Thoracic aorta (tissue), 2 donors: Measurements from ENCODE around the gene CLTCL1. TPM values are rescaled to one million over a fixed set of nuclear protein-coding genes. Genes with fewer than 3 reads are reported as not detected.

ENCODE experiments used
- ATAC-seq: fragments of 150-250 bp; one replicate; pipeline ENCODE4 v1.8.0; 2017; ENCODE audit warnings: low read depth; ENCODE audit not compliant: insufficient number of reproducible peaks, low FRiP score
- DNase-seq: peaks from one replicate; pipeline ENCODE4 v3.0.0-alpha.2; 2020; ENCODE audit warnings: low spot score
- H3K27ac ChIP-seq, 2 donors: fragments of 200-600 bp; sonication (generic); 1 replicate in 1 of 2; 2 replicates in 1 of 2; pipeline ENCODE4 v1.5.1; 2016; ENCODE audit warnings: mild to moderate bottlenecking in 2 of 2, moderate library complexity in 2 of 2
- H3K27me3 ChIP-seq: fragments of 200-600 bp; sonication (generic); replicated peaks from 2 replicates; pipeline ENCODE4 v1.6.0; 2016; ENCODE audit warnings: mild to moderate bottlenecking; ENCODE audit not compliant: insufficient read depth
- H3K36me3 ChIP-seq: fragments of 200-600 bp; sonication (generic); one replicate; pipeline ENCODE4 v1.5.1; 2016
- H3K4me1 ChIP-seq, 2 donors: fragments of 200-600 bp; sonication (generic); 1 replicate in 1 of 2; 2 replicates in 1 of 2; pipeline versions ENCODE4 v1.5.1 to v1.6.0; 2016; ENCODE audit warnings: low read depth in 2 of 2, mild to moderate bottlenecking in 1 of 2; ENCODE audit not compliant: control insufficient read depth in 1 of 2
- H3K4me3 ChIP-seq: fragments of 200-600 bp; sonication (generic); 2 replicates; pipeline ENCODE4 v1.5.1; 2016; ENCODE audit warnings: mild to moderate bottlenecking
- H3K9me3 ChIP-seq: fragments of 200-600 bp; sonication (generic); 2 replicates; pipeline ENCODE4 v1.5.1; 2016
- total RNA-seq, 2 donors: library from RNA; depleted of rRNA; stranded (reverse); fragments of >200 nt; gene quantifications; one replicate each; pipeline versions ENCODE4 v1.1.0 to v1.2.3, GENCODE V29; 2016
- TF ChIP-seq, protein P1 (sequence below): fragments of 200-600 bp; sonication (generic); IDR thresholded peaks from one replicate; pipeline ENCODE4 v1.5.1; 2019; ENCODE audit warnings: antibody characterized with exemption

Gene CLTCL1
- total RNA-seq, 2 donors from 2014 or later: 5.3 to 6.1 TPM

DNA sequence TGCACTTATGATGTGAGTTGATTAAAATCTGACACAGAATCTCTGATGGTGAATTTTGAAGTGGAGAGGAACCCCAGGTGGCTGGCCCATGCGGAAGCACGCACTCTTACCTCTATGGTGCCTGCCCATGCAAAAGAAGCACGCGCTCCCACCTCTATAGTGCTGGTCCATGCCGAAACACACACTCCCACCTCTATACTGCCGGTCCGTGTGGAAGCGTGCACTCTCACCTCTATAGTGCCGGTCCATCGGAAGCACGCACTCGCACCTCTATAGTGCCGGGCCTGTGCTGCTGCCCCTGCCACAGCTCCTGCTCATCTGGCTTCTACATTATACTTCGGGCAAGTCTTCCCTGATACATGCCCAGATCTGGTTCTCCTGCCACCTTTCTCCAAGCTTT lies 76.2 kb downstream of the CLTCL1 start:
- no peak for ATAC-seq
- peaks cover 0 to 5% of the 10 kb centered on the region in 2 donors for H3K4me1 ChIP-seq
- TF ChIP-seq, protein P1, sequence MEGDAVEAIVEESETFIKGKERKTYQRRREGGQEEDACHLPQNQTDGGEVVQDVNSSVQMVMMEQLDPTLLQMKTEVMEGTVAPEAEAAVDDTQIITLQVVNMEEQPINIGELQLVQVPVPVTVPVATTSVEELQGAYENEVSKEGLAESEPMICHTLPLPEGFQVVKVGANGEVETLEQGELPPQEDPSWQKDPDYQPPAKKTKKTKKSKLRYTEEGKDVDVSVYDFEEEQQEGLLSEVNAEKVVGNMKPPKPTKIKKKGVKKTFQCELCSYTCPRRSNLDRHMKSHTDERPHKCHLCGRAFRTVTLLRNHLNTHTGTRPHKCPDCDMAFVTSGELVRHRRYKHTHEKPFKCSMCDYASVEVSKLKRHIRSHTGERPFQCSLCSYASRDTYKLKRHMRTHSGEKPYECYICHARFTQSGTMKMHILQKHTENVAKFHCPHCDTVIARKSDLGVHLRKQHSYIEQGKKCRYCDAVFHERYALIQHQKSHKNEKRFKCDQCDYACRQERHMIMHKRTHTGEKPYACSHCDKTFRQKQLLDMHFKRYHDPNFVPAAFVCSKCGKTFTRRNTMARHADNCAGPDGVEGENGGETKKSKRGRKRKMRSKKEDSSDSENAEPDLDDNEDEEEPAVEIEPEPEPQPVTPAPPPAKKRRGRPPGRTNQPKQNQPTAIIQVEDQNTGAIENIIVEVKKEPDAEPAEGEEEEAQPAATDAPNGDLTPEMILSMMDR: no peak
- peaks cover 6% of the 10 kb centered on the region for H3K36me3 ChIP-seq
- H3K4me3 ChIP-seq: no peak overlapping the region
- no peak for DNase-seq
- no peaks in the 10 kb centered on the region for H3K27me3 ChIP-seq
- no peaks in the 10 kb centered on the region for H3K9me3 ChIP-seq
- H3K27ac ChIP-seq: no peak overlapping the region

DNA sequence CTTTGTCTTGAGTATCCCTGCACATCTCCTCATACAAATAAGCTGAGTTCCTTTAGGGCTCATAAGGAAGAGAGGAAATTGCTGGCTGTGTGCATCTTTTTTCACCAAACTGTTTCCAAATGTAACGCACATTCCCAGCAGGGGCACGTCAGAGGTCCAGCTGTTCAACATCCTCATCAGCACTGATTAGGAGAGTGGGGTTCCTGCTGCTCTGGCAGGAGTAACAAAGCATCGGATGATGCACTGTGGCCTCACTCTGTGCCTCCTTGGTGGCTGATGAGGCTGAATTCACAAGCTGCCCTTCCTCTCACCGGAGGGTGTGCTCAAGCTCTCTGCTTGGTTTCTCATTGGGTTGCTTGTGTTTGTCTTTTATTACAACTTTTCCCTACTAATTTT lies 77.4 kb downstream of the CLTCL1 start:
- Histone ChIP-seq H3K9me3 (no peaks in the 10 kb centered on the region), H3K4me1 (peaks cover 0 to 5% of the 10 kb centered on the region in 2 donors), H3K27ac (no peak overlapping the region), H3K4me3 (no peak overlapping the region), H3K27me3 (no peaks in the 10 kb centered on the region), H3K36me3 (peaks cover 13% of the 10 kb centered on the region)
- TF ChIP-seq, protein P1: no peak
- ATAC-seq (no peak), DNase-seq (no peak)

DNA sequence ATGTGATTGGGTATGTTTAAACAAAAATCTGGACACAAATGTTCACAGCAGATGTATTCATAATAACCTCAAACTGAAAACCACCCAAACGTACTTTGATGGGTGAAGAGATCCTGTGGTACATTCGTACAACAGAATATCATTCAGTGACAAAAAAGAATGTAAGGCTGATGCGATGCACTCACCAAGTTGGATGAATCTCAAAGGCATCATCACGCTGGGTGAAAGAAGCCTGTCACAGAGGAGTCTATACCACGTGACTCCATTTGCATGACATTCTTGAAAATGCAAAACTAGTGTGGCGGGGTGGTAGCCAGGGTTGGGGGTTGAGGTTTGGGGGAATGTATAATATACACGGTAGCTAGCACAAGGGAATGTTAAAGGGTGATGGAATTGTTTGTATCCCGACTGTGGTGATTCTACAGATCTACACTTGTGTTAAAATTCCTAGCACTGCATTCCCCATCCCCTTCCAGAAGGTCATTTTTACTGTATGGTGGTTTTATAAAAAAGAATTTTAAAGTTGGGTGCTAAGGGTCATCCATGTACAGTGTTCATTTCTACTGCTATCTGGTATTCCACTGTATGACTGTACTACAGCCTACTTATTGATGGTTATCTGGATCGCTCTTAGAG lies 78.0 kb downstream of the CLTCL1 start:
- ATAC-seq (no peak), DNase-seq (no peak)
- H3K9me3 ChIP-seq: no peaks in the 10 kb centered on the region
- H3K27me3 ChIP-seq: no peaks in the 10 kb centered on the region
- peaks cover 0 to 2% of the 10 kb centered on the region in 2 donors for H3K4me1 ChIP-seq
- H3K4me3 ChIP-seq: no peak overlapping the region
- H3K36me3 ChIP-seq: peaks cover 13% of the 10 kb centered on the region
- TF ChIP-seq, protein P1: no peak
- H3K27ac ChIP-seq: no peak overlapping the region

DNA sequence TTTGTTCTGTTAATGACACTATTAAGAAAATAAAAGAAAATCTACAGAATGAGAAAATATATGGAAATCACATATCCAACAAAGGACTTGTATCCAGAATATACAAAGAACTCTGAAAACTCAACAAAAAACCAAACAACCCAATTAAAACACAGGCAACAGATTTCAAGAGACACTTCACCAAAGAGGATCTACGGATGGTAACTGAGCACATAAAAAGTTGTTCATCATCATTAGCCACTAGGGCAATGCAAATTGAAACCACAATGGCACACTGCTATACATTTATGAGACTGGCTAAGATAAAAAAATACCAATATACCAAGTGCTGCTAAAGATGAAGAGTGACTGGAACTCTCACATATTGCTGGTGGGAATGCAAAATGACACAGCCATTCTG lies 78.5 kb downstream of the CLTCL1 start:
- DNase-seq (no peak), ATAC-seq (no peak)
- H3K4me3 ChIP-seq: no peak overlapping the region
- H3K27ac ChIP-seq: no peak overlapping the region
- H3K27me3 ChIP-seq: no peaks in the 10 kb centered on the region
- TF ChIP-seq, protein P1: no peak
- H3K9me3 ChIP-seq: no peaks in the 10 kb centered on the region
- peaks cover 13% of the 10 kb centered on the region for H3K36me3 ChIP-seq
- H3K4me1 ChIP-seq: no peaks in the 10 kb centered on the region

DNA sequence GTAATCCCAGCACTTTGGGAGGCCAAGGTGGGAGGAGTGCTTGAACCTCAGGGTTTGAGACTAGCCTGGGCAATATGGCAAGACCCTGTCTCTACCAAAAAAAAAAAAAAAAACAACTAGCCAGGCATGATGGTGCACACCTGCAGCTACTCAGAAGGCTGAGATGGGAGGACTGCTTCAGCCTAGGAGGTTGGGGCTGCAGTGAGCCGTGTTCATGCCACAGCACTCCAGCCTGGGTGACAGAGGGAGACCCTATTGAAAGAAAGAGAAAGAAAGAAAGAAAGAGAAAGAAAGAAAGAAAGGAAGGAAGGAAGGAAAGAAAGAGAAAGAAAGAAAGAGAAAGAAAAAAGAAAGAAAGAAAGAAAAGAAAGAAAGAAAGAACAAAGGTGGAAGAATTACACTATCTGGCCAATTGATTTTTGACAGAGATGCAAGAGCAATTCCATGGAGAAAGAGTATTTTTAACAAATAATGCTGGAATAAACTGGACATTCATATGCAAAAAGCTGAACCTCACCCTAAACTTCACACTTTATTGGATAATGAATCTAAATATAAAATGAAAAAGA lies 79.1 kb downstream of the CLTCL1 start:
- TF ChIP-seq, protein P1: no peak
- H3K4me1 ChIP-seq: no peaks in the 10 kb centered on the region
- H3K4me3 ChIP-seq: no peak overlapping the region
- no peaks in the 10 kb centered on the region for H3K9me3 ChIP-seq
- no peak overlapping the region for H3K27ac ChIP-seq
- H3K36me3 ChIP-seq: peaks cover 13% of the 10 kb centered on the region
- H3K27me3 ChIP-seq: no peaks in the 10 kb centered on the region
- ATAC-seq: no peak
- no peak for DNase-seq
